H1 (cell line): ENCODE data around the gene ASS1.

Experiments
- EP300 ChIP-seq, 2 experiments: IDR thresholded peaks; 1 replicate in 1 of 2; 2 replicates in 1 of 2; pipeline ENCODE4 v1.6.1; 2011 to 2012; ENCODE audit warnings: low read depth in 2 of 2, low read length in 2 of 2, mild to moderate bottlenecking in 2 of 2, borderline replicate concordance in 1 of 2, inconsistent platforms in 1 of 2, moderate library complexity in 1 of 2
- POLR2AphosphoS5 ChIP-seq: IDR thresholded peaks from 2 replicates; pipeline ENCODE4 v1.6.1; 2011; ENCODE audit warnings: low read depth, low read length
- RXRA ChIP-seq: IDR thresholded peaks from 2 replicates; pipeline ENCODE4 v1.6.1; 2011; ENCODE audit warnings: low read depth, mild to moderate bottlenecking, low read length, moderate library complexity; ENCODE audit not compliant: insufficient read depth
- TAF1 ChIP-seq: IDR thresholded peaks from 2 replicates; pipeline ENCODE4 v1.6.1; 2011; ENCODE audit warnings: mild to moderate bottlenecking, low read depth, low read length
- YY1 ChIP-seq: IDR thresholded peaks from 2 replicates; pipeline ENCODE4 v1.6.1; 2011; ENCODE audit warnings: low read depth, mild to moderate bottlenecking, low read length
- TF ChIP-seq, protein P1 (sequence below), 3 experiments: IDR thresholded peaks; 1 replicate in 2 of 3; 2 replicates in 1 of 3; pipeline versions ENCODE4 v1.5.1 to v1.6.1; 2011; ENCODE audit warnings: low read length in 3 of 3, mild to moderate bottlenecking in 3 of 3, inconsistent platforms in 2 of 3, low read depth in 1 of 3, moderate library complexity in 1 of 3; ENCODE audit not compliant: insufficient read depth in 1 of 3; ENCODE audit errors: control extremely low read depth in 1 of 3
- TF ChIP-seq, protein P2 (sequence below): IDR thresholded peaks from 2 replicates; pipeline ENCODE4 v1.6.1; 2011; ENCODE audit warnings: low read depth, mild to moderate bottlenecking, low read length; ENCODE audit not compliant: insufficient read depth

DNA sequence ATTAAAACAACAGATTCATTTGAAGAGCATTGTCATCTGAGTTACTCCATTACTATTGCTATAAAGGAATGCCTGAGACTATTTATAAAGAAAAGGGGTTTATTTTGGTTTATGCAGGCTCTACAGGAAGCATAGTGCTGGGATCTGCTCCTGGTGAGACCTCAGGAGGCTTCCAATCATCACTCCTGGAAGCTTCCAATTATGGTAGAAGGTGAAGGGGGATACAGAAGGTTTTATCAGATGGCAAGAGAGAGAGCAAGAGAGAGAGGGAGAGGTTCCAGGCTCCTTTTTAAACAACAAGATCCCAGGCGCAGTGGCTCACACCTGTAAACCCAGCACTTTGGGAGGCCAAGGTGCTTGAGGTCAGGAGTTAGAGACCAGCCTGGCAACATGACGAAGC, 63.5 kb downstream of the ASS1 start:
- TF ChIP-seq, protein P1, sequence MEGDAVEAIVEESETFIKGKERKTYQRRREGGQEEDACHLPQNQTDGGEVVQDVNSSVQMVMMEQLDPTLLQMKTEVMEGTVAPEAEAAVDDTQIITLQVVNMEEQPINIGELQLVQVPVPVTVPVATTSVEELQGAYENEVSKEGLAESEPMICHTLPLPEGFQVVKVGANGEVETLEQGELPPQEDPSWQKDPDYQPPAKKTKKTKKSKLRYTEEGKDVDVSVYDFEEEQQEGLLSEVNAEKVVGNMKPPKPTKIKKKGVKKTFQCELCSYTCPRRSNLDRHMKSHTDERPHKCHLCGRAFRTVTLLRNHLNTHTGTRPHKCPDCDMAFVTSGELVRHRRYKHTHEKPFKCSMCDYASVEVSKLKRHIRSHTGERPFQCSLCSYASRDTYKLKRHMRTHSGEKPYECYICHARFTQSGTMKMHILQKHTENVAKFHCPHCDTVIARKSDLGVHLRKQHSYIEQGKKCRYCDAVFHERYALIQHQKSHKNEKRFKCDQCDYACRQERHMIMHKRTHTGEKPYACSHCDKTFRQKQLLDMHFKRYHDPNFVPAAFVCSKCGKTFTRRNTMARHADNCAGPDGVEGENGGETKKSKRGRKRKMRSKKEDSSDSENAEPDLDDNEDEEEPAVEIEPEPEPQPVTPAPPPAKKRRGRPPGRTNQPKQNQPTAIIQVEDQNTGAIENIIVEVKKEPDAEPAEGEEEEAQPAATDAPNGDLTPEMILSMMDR (IDR thresholded peaks at IDR 0.05; ENCODE audit: control extremely low read depth in 1 of 3, insufficient read depth in 1 of 3, low read depth in 1 of 3, low read length in 3 of 3): no peak
- TF ChIP-seq RXRA (no peak), YY1 (no peak), EP300 (IDR thresholded peaks at IDR 0.05; ENCODE audit: borderline replicate concordance in 1 of 2, low read depth in 2 of 2, low read length in 2 of 2) (no peak), POLR2AphosphoS5 (no peak), TAF1 (no peak)
- TF ChIP-seq, protein P2, sequence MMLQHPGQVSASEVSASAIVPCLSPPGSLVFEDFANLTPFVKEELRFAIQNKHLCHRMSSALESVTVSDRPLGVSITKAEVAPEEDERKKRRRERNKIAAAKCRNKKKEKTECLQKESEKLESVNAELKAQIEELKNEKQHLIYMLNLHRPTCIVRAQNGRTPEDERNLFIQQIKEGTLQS: no peak
